ENCODE measurements around the gene UPF1. TPM values are rescaled to one million over a fixed set of nuclear protein-coding genes. Genes with fewer than 3 reads are reported as not detected.

Gene UPF1
- polyA plus RNA-seq, 3 donors = 2.6 to 43.7 (median 3.2) TPM

- Mint-ChIP-seq H3K9me3 (peaks cover 0 to 5% (median 1%) of the 10 kb centered on the region in 7 donors), H3K36me3 (peaks cover 62 to 67% of the 10 kb centered on the region in 2 donors), H3K4me3 (no peak overlapping the region), H3K4me1 (peaks cover 4% of the 10 kb centered on the region), H3K27me3 (ENCODE audit: low read depth in 3 of 3) (peaks cover 24 to 41% (median 30%) of the 10 kb centered on the region in 3 donors), H3K27ac (no peak overlapping the region)
- intact Hi-C loops (cut with micrococcal nuclease) = no loop called here
- H2AFZ ChIP-seq (ENCODE audit: insufficient read depth, low read depth, low read length, poor library complexity, severe bottlenecking) = no peak overlapping the region
- H3K27ac ChIP-seq (ENCODE audit: low read depth in 1 of 2, low read length in 2 of 2) = no peak overlapping the region
- H4K20me1 ChIP-seq (ENCODE audit: insufficient read depth, low read length) = peaks cover 72% of the 10 kb centered on the region
- DNase-seq = no peak
- WGBS (ENCODE audit: insufficient coverage) = 95% methylated on average over 12 of the region's 17 CpGs
- no peaks in the 10 kb centered on the region for H3K9me3 ChIP-seq (replicated peaks in 1 of 2; ENCODE audit: control insufficient read depth in 1 of 2, insufficient read depth in 1 of 2, low read length in 2 of 2)
- H3K36me3 ChIP-seq (replicated peaks in 1 of 2; ENCODE audit: control insufficient read depth in 1 of 2, insufficient read depth in 2 of 2, low read length in 2 of 2) = peaks cover 56 to 65% of the 10 kb centered on the region in 2 donors
- H3K79me2 ChIP-seq (ENCODE audit: insufficient read depth, low read length) = no peaks in the 10 kb centered on the region
- peak; percentile 77 for TF ChIP-seq CTCF (IDR thresholded peaks at IDR 0.05)
- peaks cover 6 to 7% of the 10 kb centered on the region in 2 donors for H3K4me1 ChIP-seq (ENCODE audit: control insufficient read depth in 1 of 2, insufficient read depth in 2 of 2, low read length in 2 of 2)
- no peak overlapping the region for H3K4me3 ChIP-seq (replicated peaks in 1 of 3; ENCODE audit: low read depth in 2 of 3, low read length in 3 of 3)
- H3K4me2 ChIP-seq (replicated peaks; ENCODE audit: extremely low read depth, low read length, poor library complexity, severe bottlenecking) = no peak overlapping the region
- no peak overlapping the region for H3K9ac ChIP-seq (ENCODE audit: insufficient read depth, low read length, poor library complexity, severe bottlenecking)
- peaks cover 0 to 24% of the 10 kb centered on the region in 2 donors for H3K27me3 ChIP-seq (ENCODE audit: control insufficient read depth in 2 of 2, insufficient read depth in 2 of 2, low read length in 2 of 2)
Measured at GRCh38 chr19:18866800-18867123, 35.0 kb downstream of the UPF1 start.

- intact Hi-C loops (cut with micrococcal nuclease) = no loop called here
- Histone ChIP-seq H3K4me2 (replicated peaks; ENCODE audit: extremely low read depth, low read length, poor library complexity, severe bottlenecking) (no peak overlapping the region), H3K9ac (ENCODE audit: insufficient read depth, low read length, poor library complexity, severe bottlenecking) (no peak overlapping the region), H3K27ac (ENCODE audit: low read depth in 1 of 2, low read length in 2 of 2) (no peak overlapping the region), H3K79me2 (ENCODE audit: insufficient read depth, low read length) (no peaks in the 10 kb centered on the region), H3K27me3 (ENCODE audit: control insufficient read depth in 2 of 2, insufficient read depth in 2 of 2, low read length in 2 of 2) (peaks cover 0 to 24% of the 10 kb centered on the region in 2 donors), H4K20me1 (ENCODE audit: insufficient read depth, low read length) (peaks cover 68% of the 10 kb centered on the region), H2AFZ (ENCODE audit: insufficient read depth, low read depth, low read length, poor library complexity, severe bottlenecking) (no peak overlapping the region), H3K4me1 (ENCODE audit: control insufficient read depth in 1 of 2, insufficient read depth in 2 of 2, low read length in 2 of 2) (peaks cover 6 to 7% of the 10 kb centered on the region in 2 donors), H3K36me3 (replicated peaks in 1 of 2; ENCODE audit: control insufficient read depth in 1 of 2, insufficient read depth in 2 of 2, low read length in 2 of 2) (peaks cover 52 to 60% of the 10 kb centered on the region in 2 donors), H3K9me3 (replicated peaks in 1 of 2; ENCODE audit: control insufficient read depth in 1 of 2, insufficient read depth in 1 of 2, low read length in 2 of 2) (no peaks in the 10 kb centered on the region), H3K4me3 (replicated peaks in 1 of 3; ENCODE audit: low read depth in 2 of 3, low read length in 3 of 3) (no peak overlapping the region)
- peaks cover 58 to 62% of the 10 kb centered on the region in 2 donors for H3K36me3 Mint-ChIP-seq
- no peak overlapping the region for H3K4me3 Mint-ChIP-seq
- peaks cover 4% of the 10 kb centered on the region for H3K4me1 Mint-ChIP-seq
- no peak overlapping the region for H3K27ac Mint-ChIP-seq
- no peak for TF ChIP-seq CTCF (IDR thresholded peaks at IDR 0.05)
- 94% methylated on average over 22 of the region's 23 CpGs for WGBS (ENCODE audit: insufficient coverage)
- H3K9me3 Mint-ChIP-seq = peaks cover 0 to 5% (median 1%) of the 10 kb centered on the region in 7 donors
- peaks cover 28 to 43% (median 33%) of the 10 kb centered on the region in 3 donors for H3K27me3 Mint-ChIP-seq (ENCODE audit: low read depth in 3 of 3)
- DNase-seq = no peak
Measured at GRCh38 chr19:18867199-18867598, 35.4 kb downstream of the UPF1 start.

All from CD14-positive monocyte (primary cell).